ENCODE data around the gene POU2F1.

DNA sequence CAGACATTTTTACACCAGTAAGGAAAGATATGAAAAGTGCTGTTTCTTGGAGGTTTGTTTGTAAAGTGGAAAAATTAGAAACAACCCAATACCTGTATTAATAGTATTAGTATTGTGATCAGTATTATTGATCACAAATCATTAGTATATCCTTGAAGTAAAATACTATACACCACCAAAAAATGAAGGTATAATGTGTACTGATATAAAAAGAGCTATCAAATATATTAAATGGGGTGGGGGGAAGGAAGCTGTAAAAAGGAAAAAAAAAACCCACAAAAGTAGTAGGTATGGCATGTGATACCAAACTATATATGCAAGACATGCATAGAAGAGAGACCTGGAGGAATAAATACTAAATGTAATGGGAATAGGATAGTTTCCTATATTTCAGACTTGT is 46.3 kb downstream of the POU2F1 start:
- no peak for TF ChIP-seq EZH2 (IDR thresholded peaks at IDR 0.05; ENCODE audit: low read depth)
- TF ChIP-seq, protein P1, sequence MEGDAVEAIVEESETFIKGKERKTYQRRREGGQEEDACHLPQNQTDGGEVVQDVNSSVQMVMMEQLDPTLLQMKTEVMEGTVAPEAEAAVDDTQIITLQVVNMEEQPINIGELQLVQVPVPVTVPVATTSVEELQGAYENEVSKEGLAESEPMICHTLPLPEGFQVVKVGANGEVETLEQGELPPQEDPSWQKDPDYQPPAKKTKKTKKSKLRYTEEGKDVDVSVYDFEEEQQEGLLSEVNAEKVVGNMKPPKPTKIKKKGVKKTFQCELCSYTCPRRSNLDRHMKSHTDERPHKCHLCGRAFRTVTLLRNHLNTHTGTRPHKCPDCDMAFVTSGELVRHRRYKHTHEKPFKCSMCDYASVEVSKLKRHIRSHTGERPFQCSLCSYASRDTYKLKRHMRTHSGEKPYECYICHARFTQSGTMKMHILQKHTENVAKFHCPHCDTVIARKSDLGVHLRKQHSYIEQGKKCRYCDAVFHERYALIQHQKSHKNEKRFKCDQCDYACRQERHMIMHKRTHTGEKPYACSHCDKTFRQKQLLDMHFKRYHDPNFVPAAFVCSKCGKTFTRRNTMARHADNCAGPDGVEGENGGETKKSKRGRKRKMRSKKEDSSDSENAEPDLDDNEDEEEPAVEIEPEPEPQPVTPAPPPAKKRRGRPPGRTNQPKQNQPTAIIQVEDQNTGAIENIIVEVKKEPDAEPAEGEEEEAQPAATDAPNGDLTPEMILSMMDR (conservative IDR thresholded peaks at IDR 0.05): no peak
